ENCODE measurements around the gene OR13C8.
"Not testable (repeated sequence)": the region's sequence is repeated elsewhere in the genome, so short reads cannot be mapped to it uniquely, and the experiment has no call there.

The OR13C8 gene

GRCh38 chr9:104568868-104569267 lies at the start of gene OR13C8:
TSS of gene OR13C8 (plus strand) at chr9:104569168. CDS start at chr9:104569168, 0 bp downstream.
- no peak for DNase-seq

GRCh38 chr9:104520241-104520640 lies 48.7 kb upstream of the OR13C8 start:
- DNase-seq, result not testable (repeated sequence)

GRCh38 chr9:104527109-104527508 lies 41.9 kb upstream of the OR13C8 start, which contains the start of gene OR13C4:
TSS of gene OR13C4 (minus strand) at chr9:104527209. CDS start at chr9:104527209, 0 bp downstream.
- no peak for DNase-seq

- no peak for DNase-seq
Observed at GRCh38 chr9:104536756-104537155, 32.2 kb upstream of the OR13C8 start, which contains the start of gene OR13C3. TSS of gene OR13C3 (minus strand) at chr9:104536856. CDS start at chr9:104536723, 133 bp downstream.

GRCh38 chr9:104539275-104539674 lies 29.7 kb upstream of the OR13C8 start:
- no peak for DNase-seq

GRCh38 chr9:104544644-104545043 lies 24.3 kb upstream of the OR13C8 start:
- no peak for DNase-seq

GRCh38 chr9:104553261-104553660 lies 15.7 kb upstream of the OR13C8 start:
- DNase-seq, result no peak

GRCh38 chr9:104555521-104555920 lies 13.4 kb upstream of the OR13C8 start:
- DNase-seq, result no peak

GRCh38 chr9:104556830-104557634 lies 11.9 kb upstream of the OR13C8 start:
- no peak for DNase-seq

GRCh38 chr9:104564358-104564757 lies 4.6 kb upstream of the OR13C8 start:
- no peak for DNase-seq

- no peak for DNase-seq
Observed at GRCh38 chr9:104572612-104573011, 3.6 kb downstream of the OR13C8 start.

GRCh38 chr9:104575456-104575855 lies 6.5 kb downstream of the OR13C8 start:
- no peak for DNase-seq

GRCh38 chr9:104577263-104577662 lies 8.3 kb downstream of the OR13C8 start:
- no peak for DNase-seq

GRCh38 chr9:104580562-104580961 lies 11.6 kb downstream of the OR13C8 start:
- no peak for DNase-seq

- DNase-seq, result no peak
Observed at GRCh38 chr9:104586496-104587180, 17.7 kb downstream of the OR13C8 start.

GRCh38 chr9:104589626-104590025 lies 20.7 kb downstream of the OR13C8 start:
- DNase-seq, result no peak

GRCh38 chr9:104598749-104599148 lies 29.8 kb downstream of the OR13C8 start:
- not testable (repeated sequence) for DNase-seq

- DNase-seq, result not testable (repeated sequence)
Observed at GRCh38 chr9:104599313-104599712, 30.3 kb downstream of the OR13C8 start, which contains the start of gene OR13C5. TSS of gene OR13C5 (minus strand) at chr9:104599413. CDS start at chr9:104599413, 0 bp downstream.

- DNase-seq, result no peak
Observed at GRCh38 chr9:104604801-104605200, 35.8 kb downstream of the OR13C8 start.

- DNase-seq, result not testable (repeated sequence)
Observed at GRCh38 chr9:104605527-104605926, 36.6 kb downstream of the OR13C8 start, which contains the start of gene OR13C2. TSS of gene OR13C2 (minus strand) at chr9:104605627. CDS start at chr9:104605627, 0 bp downstream.

GRCh38 chr9:104606152-104606551 lies 37.2 kb downstream of the OR13C8 start:
- peak; percentile 72 for DNase-seq

- no peak for DNase-seq
Observed at GRCh38 chr9:104608336-104608735, 39.4 kb downstream of the OR13C8 start.

- no peak for DNase-seq
Observed at GRCh38 chr9:104611213-104611612, 42.2 kb downstream of the OR13C8 start.

GRCh38 chr9:104617418-104617817 lies 48.5 kb downstream of the OR13C8 start:
- DNase-seq, result no peak
